Measurements from ENCODE around the gene GFPT1. TPM values are rescaled to one million over a fixed set of nuclear protein-coding genes. Genes with fewer than 3 reads are reported as not detected.

Gene GFPT1
- 100 to 1,000 TPM in 1 of 6 experiments, 10 to 100 TPM in 5; 74.6 to 106 (median 88.4) TPM for total RNA-seq (2021; fragmentation: NEBNext Ultra II Directional; extraction: Animal tissue kit (Norgen Biotek cat#: 25700))
- long read RNA-seq, full-length matches to known transcripts = 133 of 184 reads
- long read RNA-seq, partial matches to known transcripts = 28 of 184 reads
- long read RNA-seq, other reads (novel, unspliced or antisense) = 23 of 184 reads

DNA sequence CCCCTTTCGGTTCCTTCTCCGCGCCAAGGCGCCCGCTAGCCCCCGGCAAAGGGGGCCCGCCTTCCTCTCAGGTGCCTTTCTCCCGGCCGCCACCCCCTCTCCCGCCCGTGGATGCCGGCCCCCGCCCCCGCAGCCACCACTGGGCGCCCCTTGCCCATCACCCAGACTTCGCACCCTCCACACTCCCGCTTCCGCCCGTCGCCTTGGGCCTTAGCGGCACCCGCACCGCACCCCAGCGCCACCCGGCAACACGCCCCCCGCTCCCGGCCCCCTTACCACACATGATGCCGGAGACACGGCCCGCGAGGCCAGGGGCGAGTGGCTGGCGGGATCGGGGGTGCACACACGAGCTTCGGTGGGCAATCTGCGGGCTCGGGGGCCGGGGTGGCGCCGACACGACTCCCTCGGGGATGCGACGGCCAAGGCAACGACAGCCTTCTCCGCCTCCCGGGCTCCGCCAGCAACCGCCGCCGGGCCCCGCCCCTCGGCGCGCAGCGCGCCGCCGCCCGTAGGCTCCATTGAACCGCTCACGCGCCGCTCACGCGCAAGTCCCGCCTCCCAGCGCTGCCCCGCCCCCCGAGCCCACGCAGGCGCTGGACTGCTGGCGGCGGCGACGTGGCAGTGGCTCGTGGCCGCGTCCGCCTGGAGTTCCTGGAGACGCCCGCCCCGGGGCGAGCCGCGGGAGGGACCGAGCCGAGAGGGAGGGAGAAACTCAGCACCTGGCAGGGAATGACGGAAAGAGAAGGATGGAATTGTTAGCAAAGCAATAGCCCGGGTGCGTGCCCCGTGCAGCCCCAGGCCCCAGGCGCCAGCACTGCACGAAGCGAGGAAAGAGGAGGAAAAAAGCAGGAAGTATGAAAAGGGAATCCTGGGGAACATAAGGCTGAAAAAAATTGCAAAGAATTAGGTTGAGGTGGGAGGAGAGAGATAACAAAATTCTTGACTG, at the start of gene GFPT1:
Gene GFPT1 (minus strand): TSS at position 439 of the 946 bp plus-strand sequence. CDS start 156 bp downstream, at position 283.
- no peaks in the 10 kb centered on the region; the same call in 1 of the 2 replicates for H3K27me3 Mint-ChIP-seq (ENCODE audit: insufficient read depth)
- peak; percentile 88 for DNase-seq
- H3K27ac Mint-ChIP-seq = peak within 1 kb of the TSS; percentile 99
- no peaks in the 10 kb centered on the region for H3K9me3 Mint-ChIP-seq
- TF ChIP-seq, protein P1, sequence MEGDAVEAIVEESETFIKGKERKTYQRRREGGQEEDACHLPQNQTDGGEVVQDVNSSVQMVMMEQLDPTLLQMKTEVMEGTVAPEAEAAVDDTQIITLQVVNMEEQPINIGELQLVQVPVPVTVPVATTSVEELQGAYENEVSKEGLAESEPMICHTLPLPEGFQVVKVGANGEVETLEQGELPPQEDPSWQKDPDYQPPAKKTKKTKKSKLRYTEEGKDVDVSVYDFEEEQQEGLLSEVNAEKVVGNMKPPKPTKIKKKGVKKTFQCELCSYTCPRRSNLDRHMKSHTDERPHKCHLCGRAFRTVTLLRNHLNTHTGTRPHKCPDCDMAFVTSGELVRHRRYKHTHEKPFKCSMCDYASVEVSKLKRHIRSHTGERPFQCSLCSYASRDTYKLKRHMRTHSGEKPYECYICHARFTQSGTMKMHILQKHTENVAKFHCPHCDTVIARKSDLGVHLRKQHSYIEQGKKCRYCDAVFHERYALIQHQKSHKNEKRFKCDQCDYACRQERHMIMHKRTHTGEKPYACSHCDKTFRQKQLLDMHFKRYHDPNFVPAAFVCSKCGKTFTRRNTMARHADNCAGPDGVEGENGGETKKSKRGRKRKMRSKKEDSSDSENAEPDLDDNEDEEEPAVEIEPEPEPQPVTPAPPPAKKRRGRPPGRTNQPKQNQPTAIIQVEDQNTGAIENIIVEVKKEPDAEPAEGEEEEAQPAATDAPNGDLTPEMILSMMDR (IDR thresholded peaks at IDR 0.05) = peak; percentile 20
- H3K36me3 Mint-ChIP-seq (ENCODE audit: low read depth) = peaks cover 17% of the 10 kb centered on the region
- peak within 1 kb of the TSS; percentile 97 for H3K4me3 Mint-ChIP-seq
- H3K4me1 Mint-ChIP-seq (ENCODE audit: low read depth) = peaks cover 52% of the 10 kb centered on the region

DNA sequence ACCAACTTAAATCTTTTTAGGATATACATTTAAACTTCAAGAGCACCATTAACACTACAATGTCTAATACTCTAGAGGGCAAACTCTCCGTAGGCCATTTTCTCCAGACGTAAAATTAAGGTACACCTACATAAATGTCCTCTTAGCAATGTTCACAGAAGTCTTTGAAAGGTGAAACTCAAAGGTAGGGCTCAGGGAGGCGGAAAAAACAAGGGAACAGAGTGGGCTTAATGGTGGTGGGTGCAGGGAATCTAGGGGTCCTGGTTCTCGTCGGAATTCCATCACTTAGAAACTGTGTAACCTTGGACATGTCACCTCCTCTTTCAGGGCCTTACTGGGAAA, 49.5 kb upstream of the GFPT1 start:
- H3K4me1 Mint-ChIP-seq (ENCODE audit: low read depth) = peaks cover 26% of the 10 kb centered on the region
- H3K9me3 Mint-ChIP-seq = peaks cover 8% of the 10 kb centered on the region
- H3K27ac Mint-ChIP-seq = peak overlapping the region; percentile 98
- no peaks in the 10 kb centered on the region; the same call in 1 of the 2 replicates for H3K27me3 Mint-ChIP-seq (ENCODE audit: insufficient read depth)
- no peak for DNase-seq
- H3K4me3 Mint-ChIP-seq = peak overlapping the region; percentile 99
- peaks cover 15% of the 10 kb centered on the region for H3K36me3 Mint-ChIP-seq (ENCODE audit: low read depth)
- TF ChIP-seq, protein P1 (IDR thresholded peaks at IDR 0.05) = no peak

DNA sequence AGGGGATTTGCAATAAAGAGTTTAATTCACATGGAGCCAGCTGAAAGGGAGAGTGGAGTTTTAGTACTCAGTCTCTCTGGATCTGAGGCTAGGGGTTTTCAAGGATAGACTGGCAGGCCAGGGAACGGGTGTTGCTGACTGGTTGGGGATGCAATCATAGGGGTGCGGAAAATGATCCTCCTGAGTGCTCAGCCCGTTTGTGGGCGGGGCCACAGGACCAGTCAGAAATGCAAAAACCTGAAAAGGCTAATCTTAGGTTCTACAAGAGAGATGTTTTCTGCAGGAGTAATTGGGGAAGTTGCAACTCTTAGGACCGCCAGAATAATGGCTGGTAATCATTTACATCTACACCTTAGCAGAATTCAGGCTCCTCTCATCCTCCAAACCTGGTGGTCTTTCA, 47.7 kb upstream of the GFPT1 start:
- H3K27ac Mint-ChIP-seq = no peak overlapping the region
- H3K36me3 Mint-ChIP-seq (ENCODE audit: low read depth) = peaks cover 14% of the 10 kb centered on the region
- 0 out of 2 replicates have a peak overlapping the region, but pooled peaks have one; percentile 19 for H3K4me3 Mint-ChIP-seq
- DNase-seq = no peak
- H3K9me3 Mint-ChIP-seq = peaks cover 8% of the 10 kb centered on the region
- H3K27me3 Mint-ChIP-seq (ENCODE audit: insufficient read depth) = no peaks in the 10 kb centered on the region; the same call in 1 of the 2 replicates
- peaks cover 26% of the 10 kb centered on the region for H3K4me1 Mint-ChIP-seq (ENCODE audit: low read depth)
- TF ChIP-seq, protein P1 (IDR thresholded peaks at IDR 0.05) = no peak

DNA sequence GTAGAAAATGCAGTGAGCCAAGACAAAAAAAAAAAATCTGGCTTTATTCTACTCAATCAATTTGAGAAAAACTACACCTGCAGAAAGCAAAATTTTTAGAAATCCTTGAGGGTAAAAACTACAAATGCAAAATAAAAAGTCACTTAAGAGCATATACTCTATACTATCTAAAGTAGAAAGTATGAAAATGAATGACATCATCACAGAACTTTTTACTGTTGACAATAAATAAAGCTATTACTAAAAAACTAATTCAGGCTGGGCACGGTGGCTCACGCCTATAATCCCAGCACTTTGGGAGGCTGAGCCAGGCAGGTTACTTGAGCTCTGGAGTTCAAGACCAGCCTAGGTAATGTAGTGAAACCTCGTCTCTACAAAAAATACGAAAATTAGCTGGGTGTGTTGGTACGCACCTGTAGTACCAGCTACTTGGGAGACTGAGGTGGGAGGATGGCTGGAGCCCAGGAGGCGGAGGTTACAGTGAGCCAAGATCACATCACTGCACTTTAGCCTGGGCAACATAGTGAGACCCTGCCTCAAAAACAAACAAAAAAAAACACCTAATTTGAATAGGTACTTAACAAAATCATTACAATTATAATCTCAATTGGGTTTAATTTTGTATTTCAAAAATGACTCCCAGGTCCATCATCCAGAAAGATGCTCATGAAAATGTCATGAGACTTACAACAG, 42.6 kb upstream of the GFPT1 start:
- peaks cover 7% of the 10 kb centered on the region; the same call in 1 of the 2 replicates for H3K36me3 Mint-ChIP-seq (ENCODE audit: low read depth)
- no peaks in the 10 kb centered on the region for H3K27me3 Mint-ChIP-seq (ENCODE audit: insufficient read depth)

DNA sequence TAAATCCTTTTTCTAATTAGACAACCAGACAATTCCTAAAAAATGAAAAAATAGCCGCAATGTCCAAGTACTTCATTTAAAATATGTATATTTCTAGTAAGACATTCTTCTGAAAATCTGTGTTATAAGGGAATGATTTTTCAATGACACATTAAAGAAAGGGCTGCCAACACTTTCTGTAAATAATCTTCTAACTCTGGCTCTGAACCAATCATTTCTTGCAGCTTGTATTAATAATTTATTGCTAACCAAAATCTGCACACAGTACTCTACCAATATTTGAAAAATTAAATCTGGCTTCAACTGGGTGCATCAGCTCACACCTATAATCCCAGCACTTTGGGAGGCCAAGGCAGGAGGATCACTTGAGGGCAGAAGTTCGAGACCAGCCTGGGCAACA, 42.0 kb upstream of the GFPT1 start:
- Mint-ChIP-seq H3K36me3 (ENCODE audit: low read depth) (peaks cover 5% of the 10 kb centered on the region; the same call in 1 of the 2 replicates), H3K4me3 (no peak overlapping the region), H3K27ac (no peak overlapping the region), H3K9me3 (no peaks in the 10 kb centered on the region), H3K4me1 (ENCODE audit: low read depth) (no peaks in the 10 kb centered on the region), H3K27me3 (ENCODE audit: insufficient read depth) (no peaks in the 10 kb centered on the region)
- DNase-seq = no peak
- TF ChIP-seq, protein P1 (IDR thresholded peaks at IDR 0.05) = no peak

More for the DNA sequence above, 42.6 kb upstream of the GFPT1 start:
- H3K4me1 Mint-ChIP-seq (ENCODE audit: low read depth) = peaks cover 3% of the 10 kb centered on the region; the same call in 1 of the 2 replicates
- DNase-seq = no peak
- no peaks in the 10 kb centered on the region for H3K9me3 Mint-ChIP-seq
- H3K4me3 Mint-ChIP-seq = no peak overlapping the region
- TF ChIP-seq, protein P1 (IDR thresholded peaks at IDR 0.05) = no peak
- H3K27ac Mint-ChIP-seq = no peak overlapping the region
